ENCODE measurements around the gene MRPS16.

MRPS16 gene

GRCh38 chr10:73246646-73247508, 5.6 kb downstream of the MRPS16 start, which contains the start of gene DNAJC9:
DNAJC9 (minus strand) TSS chr10:73247255; CDS start chr10:73247189, 66 bp downstream.
- no peak for TF ChIP-seq CTCF (IDR thresholded peaks at IDR 0.05; ENCODE audit: low read length)
- TF ChIP-seq EZH2 (IDR thresholded peaks at IDR 0.05; ENCODE audit: borderline replicate concordance, low read length), result no peak
- Histone ChIP-seq H3K36me3 (ENCODE audit: insufficient read depth, low read length) (peaks cover 83% of the 10 kb centered on the region), H3K4me1 (ENCODE audit: insufficient read depth, low read length, severe bottlenecking) (peaks cover 65% of the 10 kb centered on the region)

GRCh38 chr10:73246322-73246645, 6.2 kb downstream of the MRPS16 start:
- peak overlapping the region; percentile 96 for H3K4me2 ChIP-seq (ENCODE audit: low read length)
- H3K36me3 ChIP-seq (ENCODE audit: insufficient read depth, low read length), result peaks cover 86% of the 10 kb centered on the region
- peaks cover 59% of the 10 kb centered on the region for H3K4me1 ChIP-seq (ENCODE audit: insufficient read depth, low read length, severe bottlenecking)
- H3K9me2 ChIP-seq (ENCODE audit: low read depth, low read length), result no peaks in the 10 kb centered on the region
- H3K9me3 ChIP-seq (ENCODE audit: low read length), result no peaks in the 10 kb centered on the region
- no peaks in the 10 kb centered on the region for H4K20me1 ChIP-seq (ENCODE audit: insufficient read depth, low read length)
- H3K27ac ChIP-seq (ENCODE audit: low read depth, low read length, poor library complexity, severe bottlenecking), result peak overlapping the region; percentile 83
- no peaks in the 10 kb centered on the region for H3K27me3 ChIP-seq (ENCODE audit: insufficient read depth, low read length)
- H3K9ac ChIP-seq (ENCODE audit: low read length), result peak overlapping the region; percentile 97
- peaks cover 37% of the 10 kb centered on the region for H3K79me2 ChIP-seq (ENCODE audit: insufficient read depth, low read length)
- H3F3A ChIP-seq (ENCODE audit: insufficient read depth, low read length), result no peaks in the 10 kb centered on the region; the same call in 1 of the 2 replicates
- peak overlapping the region; percentile 94 for H3K4me3 ChIP-seq (ENCODE audit: low read depth, low read length, poor library complexity, severe bottlenecking)
- H2AFZ ChIP-seq (ENCODE audit: low read length), result no peak overlapping the region; the same call in 1 of the 2 replicates
- TF ChIP-seq EZH2 (IDR thresholded peaks at IDR 0.05; ENCODE audit: borderline replicate concordance, low read length) (no peak), CTCF (IDR thresholded peaks at IDR 0.05; ENCODE audit: low read length) (no peak)

More at GRCh38 chr10:73246646-73247508, 5.6 kb downstream of the MRPS16 start, which contains the start of gene DNAJC9:
- H4K20me1 ChIP-seq (ENCODE audit: insufficient read depth, low read length), result no peaks in the 10 kb centered on the region
- peaks cover 43% of the 10 kb centered on the region for H3K79me2 ChIP-seq (ENCODE audit: insufficient read depth, low read length)
- no peaks in the 10 kb centered on the region for H3K27me3 ChIP-seq (ENCODE audit: insufficient read depth, low read length)
- H3K4me2 ChIP-seq (ENCODE audit: low read length), result peak within 1 kb of the TSS; percentile 96
- no peaks in the 10 kb centered on the region for H3K9me2 ChIP-seq (ENCODE audit: low read depth, low read length)
- peak within 1 kb of the TSS; percentile 97 for H3K9ac ChIP-seq (ENCODE audit: low read length)
- H3K9me3 ChIP-seq (ENCODE audit: low read length), result no peaks in the 10 kb centered on the region
- peak within 1 kb of the TSS; percentile 83 for H3K27ac ChIP-seq (ENCODE audit: low read depth, low read length, poor library complexity, severe bottlenecking)
- H2AFZ ChIP-seq (ENCODE audit: low read length), result no peak within 1 kb of the TSS; the same call in 1 of the 2 replicates
- no peaks in the 10 kb centered on the region; the same call in 1 of the 2 replicates for H3F3A ChIP-seq (ENCODE audit: insufficient read depth, low read length)
- H3K4me3 ChIP-seq (ENCODE audit: low read depth, low read length, poor library complexity, severe bottlenecking), result peak within 1 kb of the TSS; percentile 94

- no peak for TF ChIP-seq CTCF (IDR thresholded peaks at IDR 0.05; ENCODE audit: low read length)
- TF ChIP-seq EZH2 (IDR thresholded peaks at IDR 0.05; ENCODE audit: borderline replicate concordance, low read length), result no peak
- no peaks in the 10 kb centered on the region; the same call in 1 of the 2 replicates for H3F3A ChIP-seq (ENCODE audit: insufficient read depth, low read length)
- peak overlapping the region; percentile 97 for H3K9ac ChIP-seq (ENCODE audit: low read length)
- peaks cover 28% of the 10 kb centered on the region for H3K79me2 ChIP-seq (ENCODE audit: insufficient read depth, low read length)
- no peak overlapping the region for H2AFZ ChIP-seq (ENCODE audit: low read length)
- no peaks in the 10 kb centered on the region for H3K9me3 ChIP-seq (ENCODE audit: low read length)
- H3K4me3 ChIP-seq (ENCODE audit: low read depth, low read length, poor library complexity, severe bottlenecking), result peak overlapping the region; percentile 94
- H4K20me1 ChIP-seq (ENCODE audit: insufficient read depth, low read length), result no peaks in the 10 kb centered on the region
- H3K9me2 ChIP-seq (ENCODE audit: low read depth, low read length), result no peaks in the 10 kb centered on the region
- peak overlapping the region; percentile 83 for H3K27ac ChIP-seq (ENCODE audit: low read depth, low read length, poor library complexity, severe bottlenecking)
- H3K4me1 ChIP-seq (ENCODE audit: insufficient read depth, low read length, severe bottlenecking), result peaks cover 46% of the 10 kb centered on the region
- H3K4me2 ChIP-seq (ENCODE audit: low read length), result peak overlapping the region; percentile 96
- H3K27me3 ChIP-seq (ENCODE audit: insufficient read depth, low read length), result no peaks in the 10 kb centered on the region
- peaks cover 89% of the 10 kb centered on the region for H3K36me3 ChIP-seq (ENCODE audit: insufficient read depth, low read length)
Measured at GRCh38 chr10:73244866-73245477, 7.5 kb downstream of the MRPS16 start.

Measured in OCI-LY1 (cell line).